ENCODE measurements around the gene ABLIM3. TPM values are rescaled to one million over a fixed set of nuclear protein-coding genes. Genes with fewer than 3 reads are reported as not detected.
A peak's percentile ranks its signal among the peaks of the same experiment; 100 is the strongest.

ABLIM3 gene
- total and polyA plus RNA-seq, 2 donors (not counting 3 experiments of a cell fraction or from before 2014, with no cell fraction given): 16.7 to 42.1 TPM

- FAIRE-seq: no peak
- no peak for DNase-seq (ENCODE audit: low read depth, low spot score)
- ChIA-PET CTCF (interaction anchor here (1.0 to 4.4 kb wide), 11 partner anchors 11 to 670 kb away, joined by 3 to 368 read pairs (median 8); no protein-coding TSS in a partner anchor), POLR2A (no interaction called here)
- Histone ChIP-seq H3K79me2 (ENCODE audit: control insufficient read depth, insufficient read depth, low read length) (no peaks in the 10 kb centered on the region), H3K9ac (replicated peaks; ENCODE audit: extremely low read depth, insufficient read depth, low read length) (no peak overlapping the region), H3K4me1 (ENCODE audit: control insufficient read depth, extremely low read depth, insufficient read depth, low read length) (peaks cover 6% of the 10 kb centered on the region), H3K27me3 (ENCODE audit: control insufficient read depth in 2 of 2, insufficient read depth in 2 of 2, low read length in 2 of 2) (no peaks in the 10 kb centered on the region), H3K4me2 (ENCODE audit: insufficient read depth, low read length) (no peak overlapping the region), H3K27ac (ENCODE audit: insufficient read depth, low read depth, low read length) (no peak overlapping the region), H2AFZ (ENCODE audit: low read depth, low read length) (no peak overlapping the region), H3K4me3 (replicated peaks in 1 of 3; ENCODE audit: insufficient read depth in 1 of 3, low read depth in 1 of 3, low read length in 3 of 3) (no peak overlapping the region), H3K9me1 (replicated peaks; ENCODE audit: control insufficient read depth, extremely low read depth, insufficient read depth, low read length) (no peaks in the 10 kb centered on the region), H4K20me1 (replicated peaks; ENCODE audit: control insufficient read depth, extremely low read depth, insufficient read depth, low read length) (no peaks in the 10 kb centered on the region), H3K9me3 (replicated peaks; ENCODE audit: control insufficient read depth, insufficient read depth, low read length) (no peaks in the 10 kb centered on the region), H3K36me3 (ENCODE audit: control insufficient read depth in 2 of 2, extremely low read depth in 1 of 2, insufficient read depth in 2 of 2, low read length in 2 of 2) (no peaks in the 10 kb centered on the region)
- TF ChIP-seq POLR2A (IDR thresholded peaks at IDR 0.05; ENCODE audit: low read depth, low read length) (no peak), GATA2 (IDR thresholded peaks at IDR 0.05; ENCODE audit: insufficient read depth, insufficient read length, low read depth, low read length) (peak; percentile 38), FOS (IDR thresholded peaks at IDR 0.05; ENCODE audit: borderline replicate concordance, insufficient read depth, low read length) (peak; percentile 28), POLR2AphosphoS5 (IDR thresholded peaks at IDR 0.05; ENCODE audit: insufficient read depth, low read depth, low read length) (no peak)
- TF ChIP-seq, protein P1, sequence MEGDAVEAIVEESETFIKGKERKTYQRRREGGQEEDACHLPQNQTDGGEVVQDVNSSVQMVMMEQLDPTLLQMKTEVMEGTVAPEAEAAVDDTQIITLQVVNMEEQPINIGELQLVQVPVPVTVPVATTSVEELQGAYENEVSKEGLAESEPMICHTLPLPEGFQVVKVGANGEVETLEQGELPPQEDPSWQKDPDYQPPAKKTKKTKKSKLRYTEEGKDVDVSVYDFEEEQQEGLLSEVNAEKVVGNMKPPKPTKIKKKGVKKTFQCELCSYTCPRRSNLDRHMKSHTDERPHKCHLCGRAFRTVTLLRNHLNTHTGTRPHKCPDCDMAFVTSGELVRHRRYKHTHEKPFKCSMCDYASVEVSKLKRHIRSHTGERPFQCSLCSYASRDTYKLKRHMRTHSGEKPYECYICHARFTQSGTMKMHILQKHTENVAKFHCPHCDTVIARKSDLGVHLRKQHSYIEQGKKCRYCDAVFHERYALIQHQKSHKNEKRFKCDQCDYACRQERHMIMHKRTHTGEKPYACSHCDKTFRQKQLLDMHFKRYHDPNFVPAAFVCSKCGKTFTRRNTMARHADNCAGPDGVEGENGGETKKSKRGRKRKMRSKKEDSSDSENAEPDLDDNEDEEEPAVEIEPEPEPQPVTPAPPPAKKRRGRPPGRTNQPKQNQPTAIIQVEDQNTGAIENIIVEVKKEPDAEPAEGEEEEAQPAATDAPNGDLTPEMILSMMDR (IDR thresholded peaks at IDR 0.05; ENCODE audit: extremely low read depth in 1 of 2, insufficient read depth in 1 of 2, low read depth in 1 of 2, low read length in 2 of 2): no peak
- no TSS peak for BruUV-seq (replicated peaks)
- intact Hi-C loops (cut with micrococcal nuclease): loop anchor here (1.0 to 5.0 kb wide), 12 partner anchors 51 to 934 kb away; no protein-coding TSS in a partner anchor
- dilution Hi-C loops (cut with MboI; ENCODE audit: extremely low pct_ligation_motif_present, low sequenced_read_pairs): loop anchor here (25.0 kb wide), 1 partner anchor 376 kb away; no protein-coding TSS in a partner anchor
These were observed 27.6 kb upstream of the ABLIM3 start for GRCh38 chr5:149113669-149114068.
